ENCODE measurements around the gene PUS1.
"Not testable (repeated sequence)": the region's sequence is repeated elsewhere in the genome, so short reads cannot be mapped to it uniquely, and the experiment has no call there.

The PUS1 gene

DNA sequence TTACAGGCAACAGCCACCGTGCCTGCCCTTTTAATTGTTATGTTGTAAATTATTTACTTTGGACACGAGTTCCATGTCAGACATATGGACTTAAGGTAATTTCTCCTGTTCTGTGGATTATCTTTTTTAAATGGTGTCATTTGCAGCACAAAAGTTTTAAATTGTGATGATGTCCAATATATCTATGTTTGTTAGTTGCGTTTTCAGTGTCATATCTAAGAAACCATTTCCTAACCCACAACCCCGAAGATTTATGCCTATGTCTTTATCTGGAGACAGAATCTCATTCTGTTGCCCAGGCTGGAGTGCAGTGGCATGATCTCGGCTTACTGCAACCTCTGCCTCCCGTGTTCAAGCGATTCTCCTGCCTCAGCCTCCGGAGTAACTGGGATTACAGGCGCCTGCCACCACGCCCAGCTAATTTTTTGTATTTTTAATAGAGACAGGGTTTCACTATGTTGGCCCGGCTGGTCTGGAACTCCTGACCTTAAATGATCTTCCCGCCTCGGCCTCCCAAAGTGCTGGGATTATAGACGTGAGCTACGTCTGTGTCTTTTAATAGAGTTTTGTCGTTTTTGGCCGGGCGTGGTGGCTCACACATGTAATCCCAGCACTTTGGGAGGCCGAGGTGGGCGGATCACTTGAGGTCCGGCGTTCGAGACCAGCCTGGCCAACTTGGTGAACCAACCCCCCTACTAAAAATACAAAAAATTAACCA, 19.8 kb downstream of the PUS1 start:
- DNase-seq; in situ Hi-C loops (cut with MboI; ENCODE audit: low pct_unique_long_range_greater_than_20kb, low sequenced_read_pairs): not testable (repeated sequence)

DNA sequence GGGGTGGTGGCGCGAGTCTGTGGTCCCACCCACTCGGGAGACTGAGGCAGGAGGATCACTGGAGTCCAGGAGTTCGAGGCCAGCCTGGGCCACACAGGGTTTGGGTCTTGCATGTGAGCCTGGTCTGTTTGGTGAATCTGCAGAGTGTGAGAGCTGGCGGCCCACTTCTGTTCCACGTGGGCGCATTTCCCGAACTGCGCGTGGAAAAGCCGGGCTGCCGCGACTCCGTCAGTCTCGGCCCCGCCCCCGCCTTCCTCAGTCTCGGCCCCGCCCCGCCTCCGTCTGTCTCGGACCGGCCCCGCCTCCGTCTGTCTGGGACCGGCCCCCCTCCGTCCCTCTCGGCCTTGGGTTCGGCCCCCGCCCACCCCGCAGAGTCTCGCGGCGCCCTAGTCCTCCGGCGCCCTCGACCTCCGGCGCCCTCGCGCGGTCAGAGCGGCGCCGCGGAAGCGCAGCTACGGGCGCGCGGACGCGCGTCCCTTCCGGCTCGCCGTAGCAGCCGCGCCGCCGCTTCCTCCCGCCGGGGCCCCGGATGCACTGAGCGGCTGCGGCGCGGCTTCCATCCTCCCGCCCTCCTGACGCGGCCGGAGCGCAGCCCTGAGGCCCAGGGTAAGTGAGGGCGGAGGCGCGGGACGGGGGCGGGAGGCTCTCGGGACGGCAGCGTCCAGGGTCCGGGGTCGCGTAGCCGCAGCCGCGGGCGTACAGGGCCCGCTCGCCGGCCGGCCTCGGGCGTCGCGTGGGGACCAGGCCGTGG, 20.5 kb downstream of the PUS1 start, which contains the start of gene EP400:
Gene EP400, plus strand, starts transcription at position 512 of the 751 bp plus-strand sequence. CDS start 10,678 bp downstream, outside the sequence.
- in situ Hi-C loops (cut with MboI; ENCODE audit: low pct_unique_long_range_greater_than_20kb, low sequenced_read_pairs) = no loop called here
- DNase-seq = peak; percentile 87

DNA sequence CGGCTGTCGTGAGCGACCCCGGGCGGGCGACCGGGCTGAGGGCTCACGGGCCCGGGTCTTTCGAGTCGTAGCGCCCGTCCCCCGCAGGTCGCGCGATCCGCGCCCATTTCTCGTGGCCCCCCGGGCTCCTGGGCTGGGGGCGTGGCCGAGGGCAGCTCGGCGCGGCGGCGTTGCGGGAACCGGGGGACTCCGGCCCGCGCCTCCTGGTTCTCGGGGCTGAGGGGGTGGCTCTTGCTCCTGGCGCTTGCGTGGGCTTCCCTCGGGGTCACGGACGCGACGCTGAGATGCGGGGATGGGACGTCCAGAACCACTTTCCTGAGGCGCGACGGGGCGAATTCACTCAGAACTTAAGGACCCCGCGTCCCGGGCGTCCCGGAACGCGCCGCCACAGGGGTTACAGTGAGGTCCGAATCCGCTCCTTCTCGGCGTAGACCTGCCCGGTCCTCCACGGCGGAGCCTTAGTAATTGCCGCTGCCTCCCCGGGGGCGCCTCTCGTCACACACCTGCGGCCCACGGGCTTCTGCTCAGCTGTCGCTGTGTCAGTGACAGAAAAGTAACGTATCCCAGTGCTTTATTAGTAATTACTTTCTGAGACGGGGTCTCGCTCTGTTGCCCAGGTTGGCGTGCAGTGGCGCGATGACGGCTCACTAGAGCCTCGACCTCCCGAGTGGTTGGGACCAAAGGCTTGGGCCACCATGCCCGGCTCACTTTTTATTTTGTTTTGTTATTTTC, 21.3 kb downstream of the PUS1 start:
- peak; percentile 38 for DNase-seq

DNA sequence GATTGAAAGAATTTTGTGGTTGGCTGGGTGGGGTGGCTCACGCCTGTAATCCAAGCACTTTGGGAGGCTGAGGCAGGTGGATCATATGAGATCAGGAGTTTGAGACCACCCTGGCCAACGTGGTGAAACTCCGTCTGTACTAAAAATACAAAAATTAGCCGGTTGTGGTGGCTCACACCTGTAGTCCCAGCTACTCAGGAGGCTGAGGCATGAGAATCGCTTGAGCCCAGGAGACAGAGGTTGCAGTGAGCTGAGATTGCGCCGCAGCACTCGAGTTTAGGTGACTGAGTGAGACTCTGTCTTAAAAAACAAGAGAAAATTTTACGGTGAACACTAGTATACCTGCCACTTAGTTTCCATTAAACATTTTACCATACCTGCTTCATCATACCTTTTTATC, 24.7 kb downstream of the PUS1 start:
- DNase-seq; in situ Hi-C loops (cut with MboI; ENCODE audit: low pct_unique_long_range_greater_than_20kb, low sequenced_read_pairs): not testable (repeated sequence)

More for the DNA sequence above, 21.3 kb downstream of the PUS1 start:
- in situ Hi-C loops (cut with MboI; ENCODE audit: low pct_unique_long_range_greater_than_20kb, low sequenced_read_pairs) = no loop called here

DNA sequence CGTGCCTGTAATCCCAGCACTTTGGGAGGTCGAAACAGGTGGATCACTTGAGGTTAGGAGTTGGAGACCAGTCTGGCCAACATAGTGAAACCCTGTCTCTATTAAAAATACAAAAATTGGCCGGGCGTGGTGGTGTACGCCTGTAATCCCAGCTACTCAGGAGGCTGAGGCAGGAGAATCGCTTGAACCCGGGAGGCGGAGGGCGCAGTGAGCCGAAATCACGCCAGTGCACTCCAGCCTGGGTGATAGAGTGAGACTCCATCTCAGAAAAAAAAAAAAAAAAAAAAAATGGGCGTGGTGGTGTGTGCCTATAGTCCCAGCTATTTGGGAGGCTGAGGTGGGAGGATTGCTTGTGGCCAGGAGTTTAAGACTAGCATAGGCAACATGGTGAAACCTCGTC, 25.4 kb downstream of the PUS1 start:
- in situ Hi-C loops (cut with MboI; ENCODE audit: low pct_unique_long_range_greater_than_20kb, low sequenced_read_pairs) = not testable (repeated sequence)

DNA sequence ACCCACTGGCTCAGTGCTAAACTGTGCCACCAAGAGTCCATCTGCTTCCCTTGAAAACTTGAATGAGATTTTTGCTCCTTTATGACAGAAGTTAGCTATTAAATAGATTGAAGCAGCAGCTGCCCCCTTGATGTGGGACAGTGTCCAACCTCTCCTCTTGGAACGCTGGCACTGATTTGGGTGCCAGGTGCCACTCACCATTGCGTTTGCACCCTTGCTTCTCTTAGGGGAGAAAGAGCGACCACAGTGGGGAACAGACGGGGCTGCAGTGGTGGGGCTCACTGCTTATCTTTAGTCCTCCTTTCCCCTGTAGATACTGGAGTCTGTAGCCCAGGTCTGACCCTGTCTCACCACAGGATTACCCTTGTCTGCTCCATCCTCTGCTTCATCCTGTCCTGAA, 30.0 kb downstream of the PUS1 start:
- in situ Hi-C loops (cut with MboI; ENCODE audit: low pct_unique_long_range_greater_than_20kb, low sequenced_read_pairs) = no loop called here
- DNase-seq = no peak

More for the DNA sequence above, 25.4 kb downstream of the PUS1 start:
- not testable (repeated sequence) for DNase-seq

DNA sequence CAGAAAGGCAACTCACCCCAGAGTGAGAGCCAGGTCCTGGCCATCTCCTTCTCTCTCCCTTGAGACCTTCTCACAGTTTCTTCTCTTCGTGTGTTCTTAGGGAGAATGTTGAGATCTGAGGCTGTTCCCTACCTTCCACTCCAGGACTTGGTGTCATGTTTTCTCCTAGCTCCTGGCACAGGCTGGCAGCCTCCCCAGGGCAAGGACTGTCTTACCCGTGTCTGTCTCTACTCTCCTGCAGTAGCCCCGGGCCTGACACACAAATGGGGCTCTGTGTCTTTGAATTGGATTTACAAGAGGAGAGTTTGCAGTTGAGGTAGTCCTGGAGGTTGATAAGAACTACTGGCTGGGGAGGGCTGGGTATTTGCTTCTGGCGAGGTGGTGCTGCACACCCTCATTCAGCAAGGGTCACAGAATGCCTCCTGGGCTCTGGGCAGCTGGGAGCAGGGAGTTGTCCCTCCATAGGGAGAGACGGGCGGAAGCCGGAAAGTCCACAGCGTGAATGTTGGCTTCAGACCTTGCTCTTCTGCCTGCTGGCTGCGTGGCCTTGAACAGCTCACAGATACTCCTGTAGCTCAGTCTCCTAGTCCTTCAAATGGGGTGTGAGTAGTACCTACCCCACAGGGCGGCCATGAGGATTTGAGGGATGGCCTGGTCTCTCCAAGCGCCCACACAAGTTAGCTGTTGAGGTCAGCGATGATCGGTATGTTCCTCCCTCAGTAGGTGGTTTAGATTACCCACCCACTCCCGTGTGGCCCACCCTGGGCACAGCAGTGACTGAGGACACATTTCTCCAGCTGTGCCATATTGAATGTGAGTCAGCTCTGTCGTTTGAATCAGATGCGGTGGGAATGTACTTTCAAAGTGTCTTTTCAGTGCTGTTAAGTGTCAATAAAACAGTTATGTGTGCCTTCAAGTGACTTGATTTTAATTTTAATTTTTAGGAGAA, 30.8 kb downstream of the PUS1 start:
- in situ Hi-C loops (cut with MboI; ENCODE audit: low pct_unique_long_range_greater_than_20kb, low sequenced_read_pairs) = no loop called here
- DNase-seq = no peak

DNA sequence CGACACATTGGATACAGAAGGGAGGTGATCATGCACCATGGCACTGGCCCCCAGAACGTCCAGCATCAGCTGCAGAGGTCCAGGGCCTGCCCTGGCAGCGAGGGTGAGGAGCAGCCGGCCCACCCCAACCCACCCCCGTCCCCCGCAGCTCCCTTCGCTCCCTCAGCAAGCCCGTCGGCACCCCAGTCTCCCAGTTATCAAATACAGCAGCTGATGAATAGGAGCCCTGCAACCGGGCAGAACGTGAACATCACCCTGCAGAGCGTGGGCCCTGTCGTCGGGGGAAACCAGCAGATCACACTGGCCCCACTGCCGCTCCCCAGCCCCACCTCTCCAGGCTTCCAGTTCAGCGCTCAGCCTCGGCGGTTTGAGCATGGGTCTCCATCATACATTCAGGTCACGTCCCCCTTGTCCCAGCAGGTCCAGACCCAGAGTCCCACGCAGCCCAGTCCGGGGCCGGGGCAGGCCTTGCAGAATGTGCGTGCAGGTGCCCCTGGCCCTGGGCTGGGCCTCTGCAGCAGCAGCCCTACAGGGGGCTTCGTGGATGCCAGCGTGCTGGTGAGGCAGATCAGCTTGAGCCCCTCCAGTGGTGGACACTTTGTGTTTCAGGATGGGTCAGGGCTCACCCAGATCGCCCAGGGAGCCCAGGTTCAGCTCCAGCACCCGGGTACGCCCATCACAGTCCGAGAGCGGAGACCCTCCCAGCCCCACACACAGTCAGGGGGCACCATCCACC, 31.7 kb downstream of the PUS1 start:
- in situ Hi-C loops (cut with MboI; ENCODE audit: low pct_unique_long_range_greater_than_20kb, low sequenced_read_pairs) = not testable (repeated sequence)

DNA sequence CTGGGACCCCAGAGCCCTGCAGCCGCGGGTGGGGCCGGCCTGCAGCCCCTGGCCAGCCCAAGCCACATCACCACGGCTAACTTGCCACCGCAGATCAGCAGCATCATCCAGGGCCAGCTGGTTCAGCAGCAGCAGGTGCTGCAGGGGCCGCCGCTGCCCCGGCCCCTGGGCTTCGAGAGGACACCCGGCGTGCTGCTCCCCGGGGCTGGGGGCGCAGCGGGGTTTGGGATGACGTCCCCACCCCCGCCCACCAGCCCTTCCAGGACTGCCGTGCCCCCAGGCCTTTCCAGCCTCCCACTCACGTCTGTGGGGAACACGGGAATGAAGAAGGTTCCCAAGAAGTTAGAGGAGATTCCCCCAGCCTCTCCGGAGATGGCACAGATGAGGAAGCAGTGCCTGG, 32.3 kb downstream of the PUS1 start:
- in situ Hi-C loops (cut with MboI; ENCODE audit: low pct_unique_long_range_greater_than_20kb, low sequenced_read_pairs); DNase-seq: not testable (repeated sequence)

More for the DNA sequence above, 31.7 kb downstream of the PUS1 start:
- DNase-seq = not testable (repeated sequence)

DNA sequence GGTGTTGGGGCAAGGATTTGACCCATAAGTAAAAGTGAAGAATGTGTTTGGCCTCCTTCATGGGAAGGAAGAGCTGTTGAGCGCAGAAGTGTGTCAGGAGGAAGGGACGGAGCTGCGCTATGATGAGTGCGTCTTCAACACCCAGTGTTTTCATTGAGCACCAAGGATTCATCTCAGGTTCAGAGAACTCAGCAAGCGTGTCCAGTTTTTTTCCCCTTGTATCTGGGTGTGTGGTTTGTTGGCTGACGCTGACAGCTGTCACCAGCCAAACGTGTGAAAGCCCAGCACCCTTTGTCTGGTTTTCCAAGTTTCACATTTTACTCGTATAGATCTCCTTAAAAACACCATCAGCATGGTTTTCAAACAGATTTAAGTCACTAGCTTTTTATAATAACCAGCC, 33.0 kb downstream of the PUS1 start:
- DNase-seq = no peak
- in situ Hi-C loops (cut with MboI; ENCODE audit: low pct_unique_long_range_greater_than_20kb, low sequenced_read_pairs) = no loop called here

DNA sequence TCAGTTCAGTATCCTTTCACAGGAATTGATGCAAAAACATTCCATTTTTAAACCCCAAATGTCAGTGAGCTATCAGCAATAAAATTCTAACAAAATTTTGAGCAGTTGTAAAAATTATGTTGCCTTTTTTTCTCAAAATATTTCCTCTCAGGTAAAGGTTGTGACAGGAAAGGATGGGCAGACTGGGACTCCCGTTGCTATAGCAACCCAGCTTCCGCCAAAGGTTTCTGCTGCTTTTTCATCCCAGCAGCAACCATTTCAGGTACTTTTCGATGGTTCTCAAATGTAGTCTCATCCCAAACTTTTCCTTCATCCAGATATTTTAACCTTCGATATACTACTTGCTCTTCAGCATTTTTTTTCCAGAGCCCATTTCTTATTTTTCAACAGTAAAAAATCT, 34.3 kb downstream of the PUS1 start:
- in situ Hi-C loops (cut with MboI; ENCODE audit: low pct_unique_long_range_greater_than_20kb, low sequenced_read_pairs) = no loop called here
- no peak for DNase-seq

DNA sequence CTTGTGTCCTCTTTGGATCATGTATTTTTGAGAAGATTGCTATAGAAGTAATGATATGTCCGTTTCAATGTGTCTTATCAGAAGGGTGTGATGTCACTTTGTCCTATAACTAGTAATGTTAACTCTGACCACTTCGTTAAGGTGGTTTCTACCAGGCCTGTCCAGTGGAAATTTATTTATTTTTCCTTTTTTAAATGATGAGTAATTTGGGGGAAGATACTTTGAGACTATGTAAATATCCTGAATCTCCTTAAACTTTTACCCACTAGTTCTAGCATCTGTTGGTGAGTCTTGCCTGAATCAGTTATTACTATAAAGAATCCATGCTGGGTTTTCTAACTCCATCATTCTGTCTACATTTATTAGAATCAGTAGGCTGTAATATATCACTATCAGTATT, 36.0 kb downstream of the PUS1 start:
- in situ Hi-C loops (cut with MboI; ENCODE audit: low pct_unique_long_range_greater_than_20kb, low sequenced_read_pairs) = no loop called here
- no peak for DNase-seq

DNA sequence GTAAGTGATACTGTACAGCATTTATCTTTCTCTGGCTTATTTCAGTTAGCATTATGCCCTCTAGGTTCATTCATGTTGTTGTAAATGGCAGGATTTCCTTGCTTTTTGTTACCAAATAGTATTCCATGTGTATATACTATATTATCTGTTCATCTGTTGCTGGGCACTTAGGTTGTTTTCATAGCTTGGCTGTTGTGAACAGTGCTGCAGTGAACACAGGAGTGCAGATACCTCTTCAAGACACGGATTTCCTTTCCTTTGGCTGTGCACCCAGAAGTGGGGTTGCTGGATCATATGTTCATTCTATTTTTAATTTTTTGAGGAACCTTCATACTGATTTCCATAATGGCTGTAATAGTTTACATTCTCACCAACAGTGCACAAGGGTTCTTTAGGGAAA, 42.1 kb downstream of the PUS1 start:
- in situ Hi-C loops (cut with MboI; ENCODE audit: low pct_unique_long_range_greater_than_20kb, low sequenced_read_pairs) = no loop called here
- no peak for DNase-seq

DNA sequence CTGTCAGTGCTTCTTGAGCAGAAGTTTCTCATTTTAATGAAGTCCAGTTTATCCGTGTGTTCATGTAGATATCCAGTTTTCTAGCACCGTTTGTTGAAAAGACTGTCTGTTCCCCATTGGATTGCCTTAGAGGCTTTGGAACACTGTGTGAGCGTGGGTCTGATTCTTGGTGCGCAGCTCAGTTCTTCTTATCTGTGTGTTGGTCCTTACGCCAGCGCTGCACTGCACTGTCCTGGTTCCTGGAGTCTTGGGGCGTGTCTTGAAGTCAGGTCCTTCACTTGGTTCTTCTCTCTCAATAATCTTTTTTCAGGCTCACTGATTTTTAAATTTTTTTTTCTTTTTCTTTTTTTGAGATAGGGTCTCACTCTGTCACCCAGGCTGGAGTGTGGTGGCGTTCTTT, 46.2 kb downstream of the PUS1 start:
- DNase-seq = no peak
- in situ Hi-C loops (cut with MboI; ENCODE audit: low pct_unique_long_range_greater_than_20kb, low sequenced_read_pairs) = no loop called here

DNA sequence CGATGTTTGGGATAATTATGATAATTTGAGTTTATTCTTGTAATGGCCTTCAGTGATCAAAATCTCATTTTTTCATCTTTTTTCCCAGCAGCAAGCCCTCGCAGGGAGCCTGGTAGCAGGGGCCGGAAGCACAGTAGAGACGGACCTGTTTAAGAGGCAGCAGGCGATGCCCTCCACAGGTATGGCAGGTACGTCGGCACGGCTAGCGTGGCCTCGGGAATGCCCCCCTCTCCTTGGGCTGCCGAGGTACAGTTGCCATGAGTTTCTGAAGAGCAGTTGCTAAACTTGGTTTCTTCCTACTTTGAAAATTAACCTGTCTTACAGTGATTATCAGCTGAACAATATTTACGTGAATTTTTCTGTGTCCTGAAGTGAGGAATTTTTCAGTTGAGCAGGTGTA, 50.5 kb downstream of the PUS1 start:
- in situ Hi-C loops (cut with MboI; ENCODE audit: low pct_unique_long_range_greater_than_20kb, low sequenced_read_pairs) = no loop called here
- no peak for DNase-seq

DNA sequence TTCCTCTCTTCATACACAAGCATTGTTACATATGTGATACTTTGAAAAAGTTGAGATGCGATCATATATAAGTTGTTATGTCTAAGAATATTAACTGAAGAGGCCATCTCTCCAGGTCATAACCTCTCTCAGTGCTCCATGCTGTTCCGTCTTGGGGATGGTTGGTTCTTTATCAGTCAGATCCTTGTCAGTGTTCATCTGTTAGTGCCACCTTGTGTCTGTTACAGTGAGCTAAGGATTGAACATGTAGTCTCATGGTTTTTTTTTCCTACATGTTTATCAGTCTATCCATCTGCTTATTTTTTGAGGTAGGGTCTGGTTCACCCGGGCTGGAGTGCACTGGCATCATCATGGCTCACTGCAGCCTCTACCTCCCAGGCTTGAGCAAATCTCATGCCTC, 51.2 kb downstream of the PUS1 start:
- in situ Hi-C loops (cut with MboI; ENCODE audit: low pct_unique_long_range_greater_than_20kb, low sequenced_read_pairs) = no loop called here
- DNase-seq = no peak

DNA sequence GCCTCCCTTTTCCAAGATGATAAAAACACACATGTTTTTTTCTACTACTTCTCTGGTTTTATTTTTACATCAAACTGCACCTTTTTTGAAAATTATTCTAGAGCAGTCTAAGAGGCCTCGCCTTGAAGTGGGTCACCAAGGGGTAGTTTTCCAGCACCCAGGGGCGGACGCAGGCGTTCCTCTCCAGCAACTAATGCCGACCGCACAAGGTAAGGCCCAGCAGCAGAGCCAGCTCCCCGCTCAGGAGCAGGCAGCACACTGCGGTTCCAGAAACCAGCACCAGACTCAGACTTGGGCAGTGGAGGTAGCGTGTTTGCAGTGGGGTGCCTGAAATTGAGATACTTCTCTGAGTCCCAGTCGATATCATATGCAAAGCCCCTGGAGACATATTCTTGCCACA, 52.3 kb downstream of the PUS1 start:
- in situ Hi-C loops (cut with MboI; ENCODE audit: low pct_unique_long_range_greater_than_20kb, low sequenced_read_pairs) = no loop called here
- no peak for DNase-seq

DNA sequence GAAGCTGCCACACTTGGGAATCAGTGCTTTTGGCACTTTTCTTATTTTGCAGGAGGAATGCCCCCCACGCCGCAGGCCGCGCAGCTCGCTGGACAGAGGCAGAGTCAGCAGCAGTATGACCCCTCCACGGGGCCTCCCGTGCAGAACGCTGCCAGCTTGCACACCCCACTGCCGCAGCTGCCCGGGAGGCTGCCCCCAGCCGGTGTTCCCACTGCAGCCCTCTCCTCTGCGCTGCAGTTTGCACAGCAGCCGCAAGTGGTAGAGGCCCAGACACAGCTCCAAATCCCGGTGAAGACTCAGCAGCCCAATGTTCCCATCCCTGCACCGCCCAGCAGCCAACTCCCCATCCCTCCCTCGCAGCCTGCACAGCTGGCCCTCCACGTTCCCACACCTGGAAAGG, 53.0 kb downstream of the PUS1 start:
- in situ Hi-C loops (cut with MboI; ENCODE audit: low pct_unique_long_range_greater_than_20kb, low sequenced_read_pairs) = no loop called here

More for the DNA sequence above, 53.0 kb downstream of the PUS1 start:
- no peak for DNase-seq

All from KBM-7 (cell line).